Eye (tissue), 1 donor: ENCODE data around the gene PLD4.
A peak's percentile ranks its signal among the peaks of the same experiment; 100 is the strongest.
"Not testable (repeated sequence)": the region's sequence is repeated elsewhere in the genome, so short reads cannot be mapped to it uniquely, and the experiment has no call there.

Experiments
- DNase-seq: peaks from one replicate; pipeline ENCODE4 v3.0.0-alpha.2; 2015

PLD4 gene

GRCh38 chr14:104886690-104887622 is 37.7 kb upstream of the PLD4 start:
- no peak for DNase-seq

- no peak for DNase-seq
These were observed 36.8 kb upstream of the PLD4 start for GRCh38 chr14:104887623-104888488.

GRCh38 chr14:104888489-104889374 is 35.9 kb upstream of the PLD4 start:
- no peak for DNase-seq

GRCh38 chr14:104889375-104889757 is 35.3 kb upstream of the PLD4 start:
- DNase-seq = no peak

- DNase-seq = not testable (repeated sequence)
These were observed 34.4 kb upstream of the PLD4 start for GRCh38 chr14:104890292-104890691.

- DNase-seq = no peak
These were observed 33.5 kb upstream of the PLD4 start for GRCh38 chr14:104891121-104891551.

GRCh38 chr14:104891664-104892530 is 32.8 kb upstream of the PLD4 start:
- no peak for DNase-seq

- DNase-seq = no peak
These were observed 31.9 kb upstream of the PLD4 start for GRCh38 chr14:104892531-104893434.

GRCh38 chr14:104893435-104894207 is 31.1 kb upstream of the PLD4 start:
- DNase-seq = no peak

GRCh38 chr14:104894331-104895206 is 30.1 kb upstream of the PLD4 start:
- DNase-seq = no peak

GRCh38 chr14:104895207-104895785 is 29.4 kb upstream of the PLD4 start:
- DNase-seq = no peak

GRCh38 chr14:104895786-104896661 is 28.7 kb upstream of the PLD4 start:
- peak; percentile 25 for DNase-seq

- no peak for DNase-seq
These were observed 27.1 kb upstream of the PLD4 start for GRCh38 chr14:104897330-104898194.

- no peak for DNase-seq
These were observed 26.5 kb upstream of the PLD4 start for GRCh38 chr14:104898195-104898558.

- DNase-seq = no peak
These were observed 25.7 kb upstream of the PLD4 start for GRCh38 chr14:104898870-104899510.

GRCh38 chr14:104899781-104900180 is 24.9 kb upstream of the PLD4 start:
- no peak for DNase-seq
